K562 (cell line): ENCODE measurements around the gene EPO. TPM values are rescaled to one million over a fixed set of nuclear protein-coding genes. Genes with fewer than 3 reads are reported as not detected.

Experiments used
- ATF1 ChIP-seq, 2 experiments: fragments of 450-650 bp in 1 of 2; IDR thresholded peaks; 2 replicates each; pipeline ENCODE4 v1.6.1; 2016; ENCODE audit warnings: missing compliant biosample characterization in 1 of 2, missing genetic modification characterization in 1 of 2
- CBX5 ChIP-seq: IDR thresholded peaks from 2 replicates; pipeline ENCODE4 v1.6.1; 2014; ENCODE audit warnings: low read depth, borderline replicate concordance
- CHAMP1 ChIP-seq: fragments of 450-650 bp; IDR thresholded peaks from 2 replicates; pipeline ENCODE4 v1.6.1; 2016; ENCODE audit warnings: mild to moderate bottlenecking
- FOXA3 ChIP-seq, 2 experiments: fragments of 450-650 bp in 1 of 2; sonication (generic) in 1 of 2; formaldehyde crosslinking; IDR thresholded peaks in 1 of 2; conservative IDR thresholded peaks in 1 of 2; 2 replicates each; pipeline versions ENCODE4 v1.4.0 to v1.8.0; 2020 to 2022; ENCODE audit warnings: mild to moderate bottlenecking in 2 of 2, missing genetic modification reagents in 1 of 2
- GABPA ChIP-seq: fragments of 200-800 bp; sonication (Bioruptor generic); conservative IDR thresholded peaks from 2 replicates; pipeline ENCODE4 v1.6.1; 2016; ENCODE audit warnings: low read depth, missing genetic modification characterization, missing compliant biosample characterization
- JUN ChIP-seq, 2 experiments: sonication (generic) in 1 of 2; formaldehyde crosslinking in 1 of 2; IDR thresholded peaks; 2 replicates each; pipeline versions ENCODE4 v1.6.1 to v1.8.0; 2012 to 2022; ENCODE audit warnings: borderline replicate concordance in 2 of 2, mild to moderate bottlenecking in 2 of 2, improper control_type of control experiment in 1 of 2, low read depth in 1 of 2, low read length in 1 of 2, missing genetic modification reagents in 1 of 2
- POLR2B ChIP-seq: fragments of 450-650 bp; IDR thresholded peaks from 2 replicates; pipeline ENCODE4 v1.6.1; 2018; ENCODE audit warnings: low read depth; ENCODE audit not compliant: partially characterized antibody
- RNF219 ChIP-seq: fragments of 250-450 bp; sonication (Bioruptor Pico); IDR thresholded peaks from 2 replicates; pipeline ENCODE4 v1.5.0; 2022; ENCODE audit warnings: mild to moderate bottlenecking
- TAF7 ChIP-seq: fragments of 450-650 bp; IDR thresholded peaks from 2 replicates; pipeline ENCODE4 v1.6.1; 2016; ENCODE audit warnings: missing genetic modification characterization, missing compliant biosample characterization
- TCF7 ChIP-seq: sonication (generic); IDR thresholded peaks from 2 replicates; pipeline ENCODE4 v1.6.1; 2016; ENCODE audit warnings: antibody characterized with exemption, borderline replicate concordance
- TEAD4 ChIP-seq, 2 experiments: sonication (generic) in 1 of 2; formaldehyde crosslinking in 1 of 2; IDR thresholded peaks; 2 replicates each; pipeline versions ENCODE4 v1.6.1 to v1.8.0; 2012 to 2022; ENCODE audit warnings: borderline replicate concordance in 1 of 2, inconsistent platforms in 1 of 2, low read length in 1 of 2, mild to moderate bottlenecking in 1 of 2, missing genetic modification reagents in 1 of 2
- TFAM ChIP-seq: fragments of 250-450 bp; sonication (Bioruptor Pico); conservative IDR thresholded peaks from 2 replicates; pipeline ENCODE4 v1.5.0; 2021; ENCODE audit warnings: mild to moderate bottlenecking, moderate library complexity
- ZNF124 ChIP-seq: sonication (generic); formaldehyde crosslinking; IDR thresholded peaks from 2 replicates; pipeline ENCODE4 v1.8.1; 2022; ENCODE audit warnings: missing genetic modification reagents
- ZNF212 ChIP-seq: fragments of 450-650 bp; formaldehyde crosslinking; IDR thresholded peaks from 2 replicates; pipeline ENCODE4 v1.4.0; 2020; ENCODE audit warnings: mild to moderate bottlenecking
- ZNF644 ChIP-seq: fragments of 200-800 bp; sonication (Bioruptor generic); IDR thresholded peaks from 2 replicates; pipeline ENCODE4 v1.6.1; 2016; ENCODE audit warnings: low read depth, missing genetic modification characterization, missing compliant biosample characterization
- ZNF766 ChIP-seq: fragments of 200-800 bp; sonication (Bioruptor generic); conservative IDR thresholded peaks from 2 replicates; pipeline ENCODE4 v1.6.1; 2016; ENCODE audit warnings: missing genetic modification characterization, missing compliant biosample characterization
- polyA plus RNA-seq, 8 experiments: library from polyadenylated mRNA; depleted of rRNA in 4 of 8; stranded (reverse) in 5 of 8; unstranded in 3 of 8; fragments of >200 nt; fragmentation: Nextera tagmentation in 2 of 8; fragmentation: Illumina TruSeq in 1 of 8; extraction: Ambion mirVana in 2 of 8; extraction: Trizol in 1 of 8; gene quantifications; 2 replicates each; pipeline versions ENCODE4 v1.2.1 to v1.2.3, GENCODE V29; 2011 to 2014; ENCODE audit warnings: inconsistent platforms in 1 of 8, missing spikeins in 1 of 8
- total RNA-seq, 7 experiments: library from RNA; depleted of rRNA in 6 of 7; stranded (reverse); fragments of >200 nt in 6 of 7; fragmentation: Illumina TruSeq in 2 of 7; extraction: Trizol in 2 of 7; gene quantifications; 2 replicates each; pipeline versions ENCODE4 v1.2.1 to v1.2.3, GENCODE V29; 2011 to 2021; ENCODE audit warnings: low replicate concordance in 1 of 7
- TF ChIP-seq, protein P1 (sequence below): fragments of 250-450 bp; sonication (Bioruptor Pico); IDR thresholded peaks from 2 replicates; pipeline ENCODE4 v1.4.0; 2020; ENCODE audit warnings: mild to moderate bottlenecking, moderate library complexity, borderline replicate concordance
- TF ChIP-seq, protein P2 (sequence below), 2 experiments: fragments of 450-650 bp; IDR thresholded peaks; 2 replicates each; pipeline ENCODE4 v1.6.1; 2016

EPO gene
- total and polyA plus RNA-seq, 9 of the 15 experiments (the other 6 are each of a cell fraction or from before 2014, with no cell fraction given): 0.06 to 0.41 (median 0.07) TPM; not detected in 6

DNA sequence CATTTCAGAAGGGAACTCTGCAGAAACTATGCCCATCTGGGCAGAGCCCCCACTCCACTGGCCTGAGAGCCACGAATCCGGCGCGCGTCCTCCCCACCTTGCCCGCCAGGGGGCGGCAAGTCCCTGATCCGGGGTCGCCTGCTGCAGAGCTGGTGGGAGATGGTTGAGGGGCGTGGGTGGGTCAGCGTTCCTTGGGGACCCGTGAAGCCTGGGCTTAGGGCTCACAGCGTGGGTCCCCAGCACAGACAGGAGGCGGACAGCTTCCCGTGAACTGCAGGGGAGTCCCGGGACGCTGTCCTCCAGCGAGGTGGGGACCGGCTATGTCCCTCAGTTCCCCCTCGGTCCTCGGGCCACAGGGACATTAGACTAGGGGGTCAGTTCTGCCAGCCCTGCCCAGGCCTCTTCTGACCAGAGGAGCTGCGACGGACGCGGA, 14.9 kb upstream of the EPO start (continued):
- TF ChIP-seq, protein P1, sequence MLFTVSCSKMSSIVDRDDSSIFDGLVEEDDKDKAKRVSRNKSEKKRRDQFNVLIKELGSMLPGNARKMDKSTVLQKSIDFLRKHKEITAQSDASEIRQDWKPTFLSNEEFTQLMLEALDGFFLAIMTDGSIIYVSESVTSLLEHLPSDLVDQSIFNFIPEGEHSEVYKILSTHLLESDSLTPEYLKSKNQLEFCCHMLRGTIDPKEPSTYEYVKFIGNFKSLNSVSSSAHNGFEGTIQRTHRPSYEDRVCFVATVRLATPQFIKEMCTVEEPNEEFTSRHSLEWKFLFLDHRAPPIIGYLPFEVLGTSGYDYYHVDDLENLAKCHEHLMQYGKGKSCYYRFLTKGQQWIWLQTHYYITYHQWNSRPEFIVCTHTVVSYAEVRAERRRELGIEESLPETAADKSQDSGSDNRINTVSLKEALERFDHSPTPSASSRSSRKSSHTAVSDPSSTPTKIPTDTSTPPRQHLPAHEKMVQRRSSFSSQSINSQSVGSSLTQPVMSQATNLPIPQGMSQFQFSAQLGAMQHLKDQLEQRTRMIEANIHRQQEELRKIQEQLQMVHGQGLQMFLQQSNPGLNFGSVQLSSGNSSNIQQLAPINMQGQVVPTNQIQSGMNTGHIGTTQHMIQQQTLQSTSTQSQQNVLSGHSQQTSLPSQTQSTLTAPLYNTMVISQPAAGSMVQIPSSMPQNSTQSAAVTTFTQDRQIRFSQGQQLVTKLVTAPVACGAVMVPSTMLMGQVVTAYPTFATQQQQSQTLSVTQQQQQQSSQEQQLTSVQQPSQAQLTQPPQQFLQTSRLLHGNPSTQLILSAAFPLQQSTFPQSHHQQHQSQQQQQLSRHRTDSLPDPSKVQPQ (CRISPR knock-in tag): no peak
- TF ChIP-seq TAF7 (no peak), TEAD4 (IDR thresholded peaks at IDR 0.05; ENCODE audit: low read length) (no peak; the same call in 1 of the 2 replicates), TEAD4 (CRISPR knock-in tag; IDR thresholded peaks at IDR 0.05; ENCODE audit: borderline replicate concordance) (no peak), ZNF124 (CRISPR knock-in tag) (no peak), ZNF644 (tag) (no peak), RNF219 (CRISPR knock-in tag) (no peak), ATF1 (CRISPR knock-in tag; IDR thresholded peaks at IDR 0.05) (no peak), ATF1 (tag; IDR thresholded peaks at IDR 0.05) (no peak), TFAM (no peak), ZNF766 (no peak), GABPA (no peak), JUN (IDR thresholded peaks at IDR 0.05; ENCODE audit: borderline replicate concordance, low read depth, low read length) (no peak), JUN (CRISPR knock-in tag; IDR thresholded peaks at IDR 0.05; ENCODE audit: borderline replicate concordance) (no peak), FOXA3 (CRISPR knock-in tag; conservative IDR thresholded peaks at IDR 0.05 in 1 of 2, IDR thresholded peaks at IDR 0.05 in 1 of 2) (no peak), CHAMP1 (no peak), CBX5 (peak; percentile 67; the same call in 1 of the 2 replicates), ZNF212 (CRISPR knock-in tag) (no peak), TCF7 (no peak), POLR2B (no peak)
- TF ChIP-seq, protein P2, sequence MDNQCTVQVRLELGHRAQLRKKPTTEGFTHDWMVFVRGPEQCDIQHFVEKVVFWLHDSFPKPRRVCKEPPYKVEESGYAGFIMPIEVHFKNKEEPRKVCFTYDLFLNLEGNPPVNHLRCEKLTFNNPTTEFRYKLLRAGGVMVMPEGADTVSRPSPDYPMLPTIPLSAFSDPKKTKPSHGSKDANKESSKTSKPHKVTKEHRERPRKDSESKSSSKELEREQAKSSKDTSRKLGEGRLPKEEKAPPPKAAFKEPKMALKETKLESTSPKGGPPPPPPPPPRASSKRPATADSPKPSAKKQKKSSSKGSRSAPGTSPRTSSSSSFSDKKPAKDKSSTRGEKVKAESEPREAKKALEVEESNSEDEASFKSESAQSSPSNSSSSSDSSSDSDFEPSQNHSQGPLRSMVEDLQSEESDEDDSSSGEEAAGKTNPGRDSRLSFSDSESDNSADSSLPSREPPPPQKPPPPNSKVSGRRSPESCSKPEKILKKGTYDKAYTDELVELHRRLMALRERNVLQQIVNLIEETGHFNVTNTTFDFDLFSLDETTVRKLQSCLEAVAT (IDR thresholded peaks at IDR 0.05): peak in 1 of 2 experiments; percentile 58; a peak in 2 of 4 replicates
